Measurements from ENCODE around the gene PGF. TPM values are rescaled to one million over a fixed set of nuclear protein-coding genes. Genes with fewer than 3 reads are reported as not detected.

The PGF gene
- total RNA-seq, 2 donors from 2014 or later = 0.35 TPM; not detected in 1

DNA sequence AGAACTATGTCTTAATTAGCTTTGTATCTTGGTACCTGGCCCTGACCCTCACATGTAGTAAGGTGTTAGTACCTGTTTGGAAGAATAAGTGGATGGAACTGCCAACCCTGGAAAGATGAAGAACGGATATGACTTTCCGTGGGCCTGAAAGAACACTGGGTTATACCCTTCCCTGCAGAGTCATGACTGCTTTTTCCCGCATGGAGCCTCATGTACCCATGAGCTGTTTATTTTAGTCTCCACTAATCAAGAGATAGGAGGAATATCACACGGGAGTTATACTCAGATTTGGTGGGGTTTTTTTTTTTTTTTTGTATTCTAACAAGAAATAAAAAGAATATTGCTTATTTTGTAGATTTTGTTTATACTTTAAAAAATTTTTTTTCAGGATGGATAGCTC lies 57.8 kb downstream of the PGF start:
- no peaks in the 10 kb centered on the region for H3K9me3 Mint-ChIP-seq
- ATAC-seq (replicated peaks in 1 of 2) (no peak), DNase-seq (no peak)
- no peak overlapping the region for H3K4me3 Mint-ChIP-seq
- H3K4me1 Mint-ChIP-seq (ENCODE audit: low read depth) = no peaks in the 10 kb centered on the region
- H3K36me3 Mint-ChIP-seq (ENCODE audit: insufficient read depth in 2 of 2) = peaks cover 12 to 47% of the 10 kb centered on the region in 2 donors
- peak overlapping the region; percentile 93 for H3K27ac Mint-ChIP-seq
- H3K27me3 Mint-ChIP-seq (ENCODE audit: low read depth) = no peaks in the 10 kb centered on the region

DNA sequence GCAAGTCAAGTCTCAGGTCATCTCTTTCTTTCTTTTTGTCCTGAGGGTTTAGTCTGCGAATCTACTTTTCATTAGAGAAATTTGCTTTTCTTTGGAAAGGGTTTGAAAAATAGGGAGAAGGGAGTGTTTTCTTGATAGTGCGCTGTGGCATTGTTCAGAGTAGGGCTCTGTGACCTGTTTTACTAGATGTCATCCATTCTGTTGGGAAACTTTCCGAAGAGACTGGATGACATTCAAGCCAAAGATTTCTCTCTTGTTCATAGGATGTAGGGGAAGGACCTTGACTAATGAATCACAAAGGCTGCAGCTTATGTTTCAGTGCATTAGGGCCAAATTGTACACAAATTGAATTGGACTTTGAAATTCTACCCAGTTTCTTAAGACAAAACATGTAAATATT lies 59.0 kb downstream of the PGF start:
- DNase-seq = no peak
- Mint-ChIP-seq H3K9me3 (no peaks in the 10 kb centered on the region), H3K27me3 (ENCODE audit: low read depth) (no peaks in the 10 kb centered on the region), H3K36me3 (ENCODE audit: insufficient read depth in 2 of 2) (peaks cover 12 to 45% of the 10 kb centered on the region in 2 donors), H3K27ac (no peak overlapping the region), H3K4me1 (ENCODE audit: low read depth) (no peaks in the 10 kb centered on the region), H3K4me3 (no peak overlapping the region)
- ATAC-seq (replicated peaks in 1 of 2) = no peak

- H3K36me3 Mint-ChIP-seq (ENCODE audit: insufficient read depth in 2 of 2) = peaks cover 9 to 35% of the 10 kb centered on the region in 2 donors
- H3K27me3 Mint-ChIP-seq (ENCODE audit: low read depth) = no peaks in the 10 kb centered on the region
- no peaks in the 10 kb centered on the region for H3K9me3 Mint-ChIP-seq
- no peak overlapping the region for H3K4me3 Mint-ChIP-seq
- no peak for DNase-seq
- ATAC-seq (replicated peaks in 1 of 2) = no peak
- peak overlapping the region; percentile 26 for H3K27ac Mint-ChIP-seq
- no peaks in the 10 kb centered on the region for H3K4me1 Mint-ChIP-seq (ENCODE audit: low read depth)
Measured at GRCh38 chr14:74893614-74894091, 61.7 kb downstream of the PGF start.

- DNase-seq (no peak), ATAC-seq (replicated peaks in 1 of 2) (no peak)
- Mint-ChIP-seq H3K4me1 (ENCODE audit: low read depth) (peaks cover 8% of the 10 kb centered on the region), H3K9me3 (no peaks in the 10 kb centered on the region), H3K36me3 (ENCODE audit: insufficient read depth in 2 of 2) (peaks cover 9 to 35% of the 10 kb centered on the region in 2 donors), H3K27ac (no peak overlapping the region), H3K27me3 (ENCODE audit: low read depth) (no peaks in the 10 kb centered on the region), H3K4me3 (no peak overlapping the region)
Measured at GRCh38 chr14:74892745-74893144, 62.7 kb downstream of the PGF start.

DNA sequence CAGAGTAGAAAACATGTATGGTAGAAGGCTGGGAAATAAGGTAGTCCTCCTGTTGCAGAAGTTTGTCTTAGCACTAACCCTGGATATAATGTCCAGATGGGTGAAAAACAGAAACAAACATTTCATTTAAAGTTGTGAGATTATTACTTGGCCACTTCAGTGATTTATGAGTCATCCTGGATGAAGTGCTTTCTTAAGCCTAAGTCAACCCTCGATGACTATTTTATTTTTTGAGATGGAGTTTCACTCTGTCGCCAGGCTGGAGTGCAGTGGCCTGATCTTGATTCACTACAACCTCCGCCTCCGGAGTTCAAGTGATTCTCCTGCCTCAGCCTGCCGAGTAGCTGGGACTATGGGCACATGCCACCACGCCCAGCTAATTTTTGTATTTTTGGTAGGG lies 63.5 kb downstream of the PGF start:
- Mint-ChIP-seq H3K9me3 (no peaks in the 10 kb centered on the region), H3K36me3 (ENCODE audit: insufficient read depth in 2 of 2) (peaks cover 9 to 33% of the 10 kb centered on the region in 2 donors), H3K27ac (no peak overlapping the region)

More for the DNA sequence above, 63.5 kb downstream of the PGF start:
- peaks cover 10% of the 10 kb centered on the region for H3K4me1 Mint-ChIP-seq (ENCODE audit: low read depth)
- DNase-seq (no peak), ATAC-seq (replicated peaks in 1 of 2) (no peak)
- H3K4me3 Mint-ChIP-seq = no peak overlapping the region
- H3K27me3 Mint-ChIP-seq (ENCODE audit: low read depth) = no peaks in the 10 kb centered on the region

Other genes with a start within 250 kb of the PGF start
- gene AREL1, start 242.5 kb downstream of the PGF start, total RNA-seq = 10 to 100 TPM; 34.7 to 43.0 TPM
- gene FCF1, start 242.5 kb downstream of the PGF start, total RNA-seq = 10 to 100 TPM; 71.1 to 87.9 TPM
- gene YLPM1, start 192.3 kb downstream of the PGF start, total RNA-seq = 10 to 100 TPM; 62.6 to 67.1 TPM
- gene PROX2, start 79.5 kb downstream of the PGF start, total RNA-seq = under 1 TPM; 0.23 to 0.29 TPM
- gene DLST, start 73.7 kb downstream of the PGF start, total RNA-seq = 100 to 1,000 TPM; 151 to 183 TPM
- 1 to 10 TPM; 4.6 to 6.7 TPM for gene RPS6KL1, start 32.3 kb downstream of the PGF start, total RNA-seq
- 10 to 100 TPM; 50.3 to 68.5 TPM for gene EIF2B2, start 47.3 kb upstream of the PGF start, total RNA-seq
- 10 to 100 TPM; 16.9 to 19.3 TPM for gene MLH3, start 95.9 kb upstream of the PGF start, total RNA-seq
- 10 to 100 TPM; 40.5 to 44.9 TPM for gene ACYP1, start 108.4 kb upstream of the PGF start, total RNA-seq
- gene ZC2HC1C, start 114.0 kb upstream of the PGF start, total RNA-seq = 1 to 10 TPM; 1.2 to 3.0 TPM
- gene NEK9, start 171.5 kb upstream of the PGF start, total RNA-seq = 10 to 100 TPM; 64.1 to 77.5 TPM
- 100 to 1,000 TPM; 187 to 235 TPM for gene TMED10, start 221.0 kb upstream of the PGF start, total RNA-seq

Measured in activated T-cell treated with anti-CD3 and anti-CD28 coated beads, Interleukin-2, amount 50 U/mL, for 72 hours (primary cell).